Suprapubic skin (tissue), 4 donors: Measurements from ENCODE around the gene FOLR2. TPM values are rescaled to one million over a fixed set of nuclear protein-coding genes. Genes with fewer than 3 reads are reported as not detected.
"Not testable (repeated sequence)": the region's sequence is repeated elsewhere in the genome, so short reads cannot be mapped to it uniquely, and the experiment has no call there.

Experiments used
- DNase-seq, 2 donors: peaks; one replicate each; pipeline ENCODE4 v3.0.0-alpha.2; 2019; ENCODE audit warnings: low spot score in 2 of 2
- H3K27ac ChIP-seq: fragments of 200-600 bp; sonication (generic); one replicate; pipeline ENCODE4 v1.5.1; 2019
- H3K27me3 ChIP-seq: fragments of 200-600 bp; sonication (generic); one replicate; pipeline ENCODE4 v1.5.1; 2019
- H3K36me3 ChIP-seq: fragments of 200-600 bp; sonication (generic); one replicate; pipeline ENCODE4 v1.5.1; 2019
- H3K4me1 ChIP-seq: fragments of 200-600 bp; sonication (generic); one replicate; pipeline ENCODE4 v1.5.1; 2019
- H3K4me3 ChIP-seq: fragments of 200-600 bp; sonication (generic); one replicate; pipeline ENCODE4 v1.5.1; 2019; ENCODE audit warnings: mild to moderate bottlenecking
- H3K9me3 ChIP-seq: fragments of 200-600 bp; sonication (generic); one replicate; pipeline ENCODE4 v1.5.1; 2019
- CTCF ChIP-seq, 2 donors: fragments of 200-600 bp in 1 of 2; fragments of 450-650 bp in 1 of 2; sonication (generic) in 1 of 2; IDR thresholded peaks; one replicate each; pipeline ENCODE4 v1.5.1; 2016 to 2019; ENCODE audit warnings: antibody characterized with exemption in 2 of 2, mild to moderate bottlenecking in 1 of 2, moderate library complexity in 1 of 2
- EP300 ChIP-seq: sonication (generic); formaldehyde crosslinking; IDR thresholded peaks from one replicate; pipeline ENCODE4 v1.6.1; 2017; ENCODE audit warnings: antibody characterized with exemption
- POLR2A ChIP-seq, 2 donors: fragments of 450-650 bp; IDR thresholded peaks; one replicate each; pipeline ENCODE4 v1.6.1; 2017; ENCODE audit warnings: antibody characterized with exemption in 2 of 2, mild to moderate bottlenecking in 2 of 2, moderate library complexity in 2 of 2
- POLR2AphosphoS5 ChIP-seq, 3 donors: sonication (generic); formaldehyde crosslinking; IDR thresholded peaks; one replicate each; pipeline ENCODE4 v1.6.1; 2017; ENCODE audit warnings: antibody characterized with exemption in 3 of 3
- WGBS: methylation state at CpG from one replicate; pipeline ENCODE4 v1.1.5; 2018; 5-methylcytosine and 5-hydroxymethylcytosine counted together
- total RNA-seq, 4 donors: library from RNA; depleted of rRNA; stranded (reverse); fragments of >200 nt; gene quantifications; one replicate each; pipeline ENCODE4 v1.1.0, GENCODE V29; 2016

FOLR2 gene
- total RNA-seq, 4 donors from 2014 or later, result 3.1 to 10.1 (median 5.1) TPM

DNA sequence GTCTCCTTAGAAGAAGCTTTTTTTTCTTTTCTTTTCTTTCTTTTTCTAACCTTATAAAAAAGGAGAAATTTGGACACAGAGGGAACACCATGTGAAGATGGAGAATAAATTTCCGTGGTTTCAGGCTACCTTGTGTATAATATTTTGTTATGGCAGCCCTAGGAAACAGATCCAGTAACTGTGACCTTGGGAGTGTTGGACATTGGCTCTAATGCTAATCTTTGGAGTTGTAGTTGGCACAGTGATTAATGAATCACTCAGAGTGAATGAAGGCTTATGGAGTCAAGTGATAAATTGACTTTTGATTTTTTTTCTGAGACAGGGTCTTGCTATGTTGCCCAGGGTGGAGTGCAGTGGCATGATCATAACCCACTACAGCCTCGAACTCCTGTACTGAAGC, 42.9 kb downstream of the FOLR2 start:
- DNase-seq, result no peak
- no peaks in the 10 kb centered on the region for H3K36me3 ChIP-seq
- H3K9me3 ChIP-seq, result no peaks in the 10 kb centered on the region
- H3K4me3 ChIP-seq, result no peak overlapping the region
- no peak overlapping the region for H3K27ac ChIP-seq
- 94% methylated on average over 2 of the region's 2 CpGs for WGBS
- no peaks in the 10 kb centered on the region for H3K27me3 ChIP-seq
- H3K4me1 ChIP-seq, result no peaks in the 10 kb centered on the region
- TF ChIP-seq POLR2A (IDR thresholded peaks at IDR 0.05) (no peak), EP300 (no peak), POLR2AphosphoS5 (IDR thresholded peaks at IDR 0.05) (no peak), CTCF (IDR thresholded peaks at IDR 0.05) (no peak)

DNA sequence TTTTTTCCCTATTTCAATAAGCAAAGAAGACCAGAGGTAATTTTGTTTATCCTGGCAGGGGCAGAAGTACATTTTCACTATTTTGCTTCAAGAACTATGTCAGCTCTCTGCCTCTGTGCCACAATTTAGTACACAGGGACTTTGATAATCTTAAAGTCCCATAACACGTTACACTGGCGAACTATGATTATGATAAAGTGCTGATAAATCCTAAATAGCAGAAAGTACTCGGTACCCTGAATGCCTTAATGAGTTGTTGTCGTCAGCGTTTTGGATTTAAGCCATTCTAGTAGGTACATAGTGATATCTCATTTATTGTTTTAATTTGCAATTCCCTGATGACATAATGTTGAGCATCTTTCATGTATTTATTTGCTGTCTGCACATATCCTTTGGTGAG, 44.0 kb downstream of the FOLR2 start:
- Histone ChIP-seq H3K4me1 (no peaks in the 10 kb centered on the region), H3K4me3 (no peak overlapping the region), H3K27me3 (no peaks in the 10 kb centered on the region), H3K27ac (no peak overlapping the region), H3K9me3 (no peaks in the 10 kb centered on the region), H3K36me3 (no peaks in the 10 kb centered on the region)
- no peak for TF ChIP-seq EP300
- no peak for TF ChIP-seq CTCF (IDR thresholded peaks at IDR 0.05)
- no peak for TF ChIP-seq POLR2AphosphoS5 (IDR thresholded peaks at IDR 0.05)
- no peak for TF ChIP-seq POLR2A (IDR thresholded peaks at IDR 0.05)
- 62% methylated on average over 5 of the region's 5 CpGs for WGBS
- no peak for DNase-seq

DNA sequence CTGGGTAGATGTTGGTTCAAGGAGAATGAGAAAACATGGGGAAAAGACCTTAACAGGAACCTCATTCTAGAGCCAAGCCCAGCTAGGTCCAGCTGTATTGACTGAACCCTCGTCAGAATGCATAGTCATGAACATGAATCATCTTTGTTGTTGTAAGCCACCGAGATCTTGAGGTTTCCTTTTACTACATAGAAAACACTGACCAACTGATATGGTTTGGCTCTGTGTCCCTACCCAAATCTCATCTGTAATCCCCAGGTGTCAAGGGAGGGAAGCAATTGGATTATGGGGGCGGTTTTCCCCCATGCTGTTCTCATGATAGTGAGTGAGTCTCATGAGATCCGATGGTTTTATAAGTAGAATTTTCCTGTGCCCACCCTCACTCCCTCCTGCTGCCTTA, 46.8 kb downstream of the FOLR2 start:
- Histone ChIP-seq H3K4me3 (no peak overlapping the region), H3K36me3 (no peaks in the 10 kb centered on the region), H3K27me3 (no peaks in the 10 kb centered on the region), H3K27ac (no peak overlapping the region), H3K4me1 (no peaks in the 10 kb centered on the region), H3K9me3 (no peaks in the 10 kb centered on the region)
- TF ChIP-seq POLR2A (IDR thresholded peaks at IDR 0.05) (no peak), EP300 (no peak), CTCF (IDR thresholded peaks at IDR 0.05) (no peak), POLR2AphosphoS5 (IDR thresholded peaks at IDR 0.05) (no peak)
- DNase-seq, result no peak
- WGBS, result 66% methylated on average over 4 of the region's 4 CpGs

GRCh38 chr11:72265951-72266350, 49.4 kb downstream of the FOLR2 start:
- no peaks in the 10 kb centered on the region for H3K4me1 ChIP-seq
- TF ChIP-seq EP300, result no peak
- DNase-seq, result no peak
- no peak overlapping the region for H3K4me3 ChIP-seq
- no peaks in the 10 kb centered on the region for H3K27me3 ChIP-seq
- H3K27ac ChIP-seq, result no peak overlapping the region
- H3K36me3 ChIP-seq, result no peaks in the 10 kb centered on the region
- H3K9me3 ChIP-seq, result no peaks in the 10 kb centered on the region

GRCh38 chr11:72266960-72267359, 50.4 kb downstream of the FOLR2 start:
- WGBS, result 80% methylated on average over 5 of the region's 5 CpGs
- not testable (repeated sequence) for DNase-seq, H3K36me3 ChIP-seq, H3K9me3 ChIP-seq, H3K27me3 ChIP-seq, H3K27ac ChIP-seq, H3K4me3 ChIP-seq, H3K4me1 ChIP-seq

DNA sequence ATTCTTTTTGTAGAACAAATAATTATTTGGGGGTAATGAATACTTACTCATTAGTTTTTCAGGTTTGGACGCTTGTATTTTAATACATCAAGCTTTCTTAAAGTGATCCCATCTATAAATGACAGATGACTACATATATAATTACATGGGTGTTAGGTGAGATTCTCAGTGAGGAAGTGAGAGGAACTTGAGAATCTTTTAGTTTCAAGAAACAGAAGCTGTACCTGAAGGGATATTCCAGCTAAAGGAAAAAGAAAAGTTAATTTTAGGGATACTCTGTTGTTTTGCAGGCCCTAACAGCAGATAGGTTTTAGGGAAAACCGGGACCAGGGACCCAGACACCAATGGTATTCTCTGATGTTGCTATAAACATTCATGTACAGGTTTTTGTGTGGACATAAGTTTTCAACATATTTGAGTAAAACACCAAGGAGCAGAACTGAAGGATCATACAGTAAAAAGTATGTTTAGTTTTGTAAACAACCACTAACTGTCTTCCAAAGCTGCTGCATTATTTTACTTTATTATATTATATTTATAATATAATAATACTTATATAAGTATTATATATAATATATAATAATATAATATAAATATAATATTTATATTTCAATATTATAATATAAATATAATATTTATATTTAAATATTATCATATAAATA, 51.5 kb downstream of the FOLR2 start:
- no peak overlapping the region for H3K4me3 ChIP-seq
- TF ChIP-seq CTCF (IDR thresholded peaks at IDR 0.05) (no peak), POLR2A (IDR thresholded peaks at IDR 0.05) (no peak), POLR2AphosphoS5 (IDR thresholded peaks at IDR 0.05) (no peak), EP300 (no peak)
- H3K9me3 ChIP-seq, result no peaks in the 10 kb centered on the region
- no peak for DNase-seq
- no peaks in the 10 kb centered on the region for H3K27me3 ChIP-seq
- H3K27ac ChIP-seq, result no peak overlapping the region
- no peaks in the 10 kb centered on the region for H3K36me3 ChIP-seq
- WGBS, result 78% methylated on average over 2 of the region's 2 CpGs
- no peaks in the 10 kb centered on the region for H3K4me1 ChIP-seq

Other genes starting within 250 kb of the FOLR2 start
- 10 to 100 TPM in 1 of 4 donors, 1 to 10 TPM in 3; 2.9 to 18.6 (median 7.2) TPM for gene IL18BP, start 217.9 kb upstream of the FOLR2 start, total RNA-seq
- 100 to 1,000 TPM; 296 to 845 (median 452) TPM for gene NUMA1, start 136.3 kb upstream of the FOLR2 start, total RNA-seq
- 1 to 10 TPM; 3.7 to 9.9 (median 6.6) TPM for gene LRRC51, start 135.9 kb upstream of the FOLR2 start, total RNA-seq
- 100 to 1,000 TPM in 2 of 4 donors, 10 to 100 TPM in 2; 64.5 to 111 (median 101) TPM for gene LAMTOR1, start 113.5 kb upstream of the FOLR2 start, total RNA-seq
- not detected for gene TOMT, start 110.9 kb upstream of the FOLR2 start, total RNA-seq
- 10 to 100 TPM; 20.6 to 32.1 (median 25.6) TPM for gene ANAPC15, start 104.1 kb upstream of the FOLR2 start, total RNA-seq
- gene FOLR3, start 81.1 kb upstream of the FOLR2 start, total RNA-seq, result not detected
- 1 to 10 TPM in 3 of 4 donors, not detected in 1; 1.5 to 4.3 (median 4.3) TPM for gene FOLR1, start 24.7 kb upstream of the FOLR2 start, total RNA-seq
- 100 to 1,000 TPM in 1 of 4 donors, 10 to 100 TPM in 3; 31.0 to 102 (median 63.1) TPM for gene INPPL1, start 8.0 kb downstream of the FOLR2 start, total RNA-seq
- not detected for gene PHOX2A, start 27.4 kb downstream of the FOLR2 start, total RNA-seq
- 10 to 100 TPM; 14.7 to 23.4 (median 19.3) TPM for gene CLPB, start 217.7 kb downstream of the FOLR2 start, total RNA-seq